Activated naive CD4-positive, alpha-beta T cell treated with anti-CD3 and anti-CD28 coated beads for 36 hours (primary cell): ENCODE measurements around the gene USP32. TPM values are rescaled to one million over a fixed set of nuclear protein-coding genes. Genes with fewer than 3 reads are reported as not detected.
"Not testable (repeated sequence)": the region's sequence is repeated elsewhere in the genome, so short reads cannot be mapped to it uniquely, and the experiment has no call there.

ENCODE experiments used
- CTCF ChIA-PET: fragments of 350-600 bp; sonication (Branson Sonifier 250); formaldehyde crosslinking; loops from one replicate; lab custom pipeline; 2021; ENCODE audit warnings: antibody characterized with exemption; lab: Charles Lee
- DNase-seq: peaks from one replicate; pipeline ENCODE4 v3.0.0-alpha.2; 2020
- H3K27ac Mint-ChIP-seq: one replicate; pipeline ENCODE4 v1.8.0; 2021; ENCODE audit warnings: mild to moderate bottlenecking, mixed read lengths
- H3K27me3 Mint-ChIP-seq: one replicate; pipeline ENCODE4 v1.8.0; 2021; ENCODE audit warnings: low read depth, mixed read lengths
- H3K36me3 Mint-ChIP-seq: one replicate; pipeline ENCODE4 v1.8.0; 2021; ENCODE audit warnings: low read depth, mixed read lengths
- H3K4me1 Mint-ChIP-seq: one replicate; pipeline ENCODE4 v1.8.0; 2021; ENCODE audit warnings: low read depth, mixed read lengths
- H3K4me3 Mint-ChIP-seq: one replicate; pipeline ENCODE4 v1.8.0; 2021; ENCODE audit warnings: mild to moderate bottlenecking, moderate library complexity, mixed read lengths
- H3K9me3 Mint-ChIP-seq: one replicate; pipeline ENCODE4 v1.8.0; 2021; ENCODE audit warnings: mixed read lengths
- intact Hi-C: fragments of 100-400 bp; cut with micrococcal nuclease; formaldehyde crosslinking; loops from one replicate; pipeline ENCODE4 v1.15.1; 2023
- total RNA-seq, 2 experiments: library from RNA; stranded (reverse); gene quantifications; one replicate each; pipeline ENCODE4 v1.2.3, GENCODE V29; 2021

The USP32 gene
- total RNA-seq, 2 experiments from 2014 or later = 27.6 to 28.9 TPM

DNA sequence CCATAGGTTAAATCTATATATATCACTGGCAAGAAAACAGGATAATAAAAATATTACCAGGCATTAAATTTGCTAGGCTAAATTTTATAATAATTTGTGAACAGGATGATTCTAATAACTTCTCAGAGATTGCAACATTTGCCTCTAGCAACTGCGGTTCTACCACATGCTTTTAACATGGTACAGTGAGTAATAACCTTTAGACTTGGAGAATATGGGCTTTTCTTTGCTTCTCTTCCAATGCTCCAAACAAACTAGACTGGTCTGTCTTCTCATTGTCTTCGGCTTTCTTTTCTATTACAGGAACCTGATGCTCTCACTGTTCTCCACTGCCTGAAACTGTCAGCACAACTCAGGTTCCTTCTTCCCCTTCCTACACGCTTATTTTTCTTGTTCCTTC, 161.6 kb downstream of the USP32 start:
- no peak for DNase-seq
- Mint-ChIP-seq H3K36me3 (peaks cover 6% of the 10 kb centered on the region), H3K27ac (no peak overlapping the region), H3K4me1 (peaks cover 6% of the 10 kb centered on the region), H3K27me3 (no peaks in the 10 kb centered on the region), H3K9me3 (no peaks in the 10 kb centered on the region), H3K4me3 (no peak overlapping the region)
- CTCF ChIA-PET = interaction anchor here (1.0 to 1.6 kb wide), 2 partner anchors 83 to 408 kb away, joined by 3 read pairs; no protein-coding TSS in a partner anchor
- intact Hi-C loops = no loop called here

DNA sequence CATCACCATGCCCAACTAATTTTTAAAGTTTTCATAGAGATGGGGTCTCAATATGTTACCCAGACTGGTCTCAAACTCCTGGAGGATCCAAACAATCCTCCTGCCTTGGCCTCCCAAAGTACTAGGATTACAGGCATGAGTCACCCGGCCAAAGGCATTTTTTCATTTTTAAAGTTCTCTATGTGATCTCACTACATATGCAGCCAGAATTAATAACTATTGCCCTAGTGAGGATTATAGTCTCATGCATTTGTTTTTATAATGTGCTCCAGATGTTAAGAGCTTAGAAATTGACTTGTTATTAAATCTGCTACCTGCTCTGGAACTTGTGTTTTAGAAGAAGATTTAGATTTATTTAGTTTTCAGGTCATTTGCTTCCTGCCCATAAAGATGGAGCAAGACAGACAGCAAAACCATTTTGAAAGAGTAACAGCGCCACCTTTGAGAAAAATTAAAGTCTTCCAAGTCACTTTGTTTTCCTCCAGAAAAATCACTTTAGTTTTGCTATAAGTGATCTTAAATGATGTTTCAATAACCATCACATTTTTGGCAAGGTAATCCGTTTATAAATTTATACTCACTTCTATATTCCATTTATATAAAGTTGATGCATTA, 162.6 kb downstream of the USP32 start:
- CTCF ChIA-PET = interaction anchor here (1.0 to 1.6 kb wide), 2 partner anchors 84 to 86 kb away, joined by 3 to 4 read pairs; no protein-coding TSS in a partner anchor
- peaks cover 6% of the 10 kb centered on the region for H3K4me1 Mint-ChIP-seq
- intact Hi-C loops = loop anchor here (1.0 kb wide), 1 partner anchor 86 kb away; no protein-coding TSS in a partner anchor

DNA sequence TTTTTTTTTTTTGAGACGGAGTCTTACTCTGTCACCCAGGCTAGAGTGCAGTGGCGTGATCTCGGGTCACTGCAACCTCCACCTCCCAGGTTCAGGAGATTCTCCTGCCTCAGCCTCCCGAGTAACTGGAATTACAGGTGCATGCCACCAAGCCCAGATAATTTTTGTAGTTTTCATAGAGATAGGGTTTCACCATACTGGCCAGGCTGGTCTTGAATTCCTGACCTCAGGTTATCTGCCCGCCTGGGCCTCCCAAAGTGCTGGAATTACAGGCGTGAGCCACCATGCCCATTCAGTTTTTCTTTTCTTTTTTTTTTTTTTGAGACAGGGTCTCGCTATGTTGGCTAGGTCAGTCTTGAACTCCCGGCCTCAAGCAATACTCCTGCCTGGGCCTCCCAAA, 164.7 kb downstream of the USP32 start:
- CTCF ChIA-PET = not testable (repeated sequence)

More for the DNA sequence above, 162.6 kb downstream of the USP32 start:
- H3K27me3 Mint-ChIP-seq = no peaks in the 10 kb centered on the region
- no peaks in the 10 kb centered on the region for H3K9me3 Mint-ChIP-seq
- DNase-seq = no peak
- no peak overlapping the region for H3K4me3 Mint-ChIP-seq
- peaks cover 1% of the 10 kb centered on the region for H3K36me3 Mint-ChIP-seq
- no peak overlapping the region for H3K27ac Mint-ChIP-seq

DNA sequence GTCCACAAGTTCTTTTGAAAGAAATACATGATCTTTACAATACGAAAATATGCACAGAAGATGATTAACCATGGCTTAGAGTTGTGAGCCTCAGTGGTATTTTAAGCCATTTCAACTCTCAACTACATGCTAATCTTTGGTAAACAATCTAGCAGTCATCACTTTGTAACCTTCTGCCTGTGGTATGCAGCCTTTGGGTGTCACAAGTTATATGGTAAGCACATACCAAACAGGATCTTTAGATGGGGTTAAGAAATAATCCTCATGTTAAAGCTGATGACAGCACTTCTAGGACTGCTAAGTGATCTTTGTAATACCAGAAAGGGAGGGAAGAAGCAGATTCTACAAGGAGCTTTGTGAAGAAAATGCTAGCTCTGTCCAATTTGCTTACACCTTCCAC, 167.9 kb downstream of the USP32 start:
- CTCF ChIA-PET = interaction anchor here (0.6 kb wide), 1 partner anchor 149 kb away, joined by 3 read pairs; no protein-coding TSS in a partner anchor
- no peaks in the 10 kb centered on the region for H3K27me3 Mint-ChIP-seq
- H3K9me3 Mint-ChIP-seq = no peaks in the 10 kb centered on the region
- no peak overlapping the region for H3K4me3 Mint-ChIP-seq
- no peaks in the 10 kb centered on the region for H3K4me1 Mint-ChIP-seq
- no peak overlapping the region for H3K27ac Mint-ChIP-seq
- H3K36me3 Mint-ChIP-seq = peaks cover 7% of the 10 kb centered on the region
- intact Hi-C loops = no loop called here
- no peak for DNase-seq

More for the DNA sequence above, 164.7 kb downstream of the USP32 start:
- H3K4me3 Mint-ChIP-seq, H3K27ac Mint-ChIP-seq, DNase-seq, H3K36me3 Mint-ChIP-seq, H3K4me1 Mint-ChIP-seq, H3K9me3 Mint-ChIP-seq, H3K27me3 Mint-ChIP-seq, intact Hi-C loops: not testable (repeated sequence)

DNA sequence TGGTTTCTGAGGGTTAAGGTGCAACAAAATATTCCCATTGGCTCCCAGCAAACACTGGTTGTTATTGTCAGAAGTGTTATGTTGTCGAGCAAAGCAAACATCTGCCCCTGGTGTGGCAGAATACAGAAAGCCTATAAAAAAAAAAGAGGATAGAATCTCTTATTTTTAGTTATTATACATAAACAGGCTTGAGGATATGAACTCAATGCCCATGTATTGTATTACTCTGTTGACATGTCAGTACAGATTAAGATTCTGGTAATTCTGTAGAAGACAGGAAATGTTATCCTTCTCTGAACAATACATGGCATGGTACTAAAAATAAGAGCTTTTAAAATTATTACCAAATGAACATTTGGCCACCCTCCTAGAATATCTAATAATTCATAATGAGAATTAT, 168.5 kb downstream of the USP32 start:
- Mint-ChIP-seq H3K27ac (no peak overlapping the region), H3K4me1 (no peaks in the 10 kb centered on the region), H3K27me3 (no peaks in the 10 kb centered on the region), H3K4me3 (no peak overlapping the region), H3K9me3 (no peaks in the 10 kb centered on the region), H3K36me3 (peaks cover 11% of the 10 kb centered on the region)
- CTCF ChIA-PET = no interaction called here
- intact Hi-C loops = no loop called here
- no peak for DNase-seq

DNA sequence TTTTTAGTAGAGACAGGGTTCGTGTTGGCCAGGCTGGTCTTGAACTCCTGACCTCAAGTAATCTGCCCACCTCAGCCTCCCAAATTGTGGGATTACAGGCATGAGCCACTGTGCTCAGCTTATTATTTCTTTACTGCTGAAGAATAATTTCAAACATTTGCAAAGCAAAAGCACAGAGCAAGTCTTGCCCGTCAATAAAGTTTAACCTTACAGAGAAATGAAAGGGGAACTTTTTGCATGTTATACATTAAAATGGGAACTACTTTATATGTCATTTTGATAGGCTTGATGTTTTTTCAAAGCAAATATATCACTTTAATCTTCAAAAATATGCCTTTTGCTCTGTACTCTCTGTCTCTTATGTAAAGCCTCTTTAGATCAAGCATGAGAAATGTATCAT, 173.2 kb downstream of the USP32 start:
- H3K27ac Mint-ChIP-seq, DNase-seq, H3K4me1 Mint-ChIP-seq, intact Hi-C loops, H3K27me3 Mint-ChIP-seq, H3K4me3 Mint-ChIP-seq, H3K9me3 Mint-ChIP-seq: not testable (repeated sequence)
- CTCF ChIA-PET = interaction anchor here (0.6 kb wide), 1 partner anchor 420 kb away, joined by 4 read pairs; no protein-coding TSS in a partner anchor
- peaks cover 12% of the 10 kb centered on the region for H3K36me3 Mint-ChIP-seq

DNA sequence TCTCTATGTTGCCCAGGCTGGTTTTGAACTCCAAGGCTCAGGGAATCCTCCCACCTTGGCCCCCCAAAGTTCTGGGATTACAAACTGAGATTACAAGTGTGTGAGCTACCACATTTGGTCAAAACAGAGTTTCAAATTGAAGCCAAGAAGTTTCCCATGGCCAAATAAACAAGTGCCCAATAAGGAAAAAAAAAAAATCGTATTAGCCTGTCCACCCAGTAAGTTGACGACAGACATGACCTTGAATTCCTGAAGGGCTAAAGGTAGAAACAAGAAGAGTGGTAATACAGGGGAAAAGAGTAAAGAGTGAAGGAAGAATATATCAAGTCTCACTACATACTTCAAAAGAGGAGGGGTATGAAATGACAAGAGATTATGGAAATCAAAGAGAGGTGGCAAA, 176.0 kb downstream of the USP32 start:
- H3K9me3 Mint-ChIP-seq, H3K4me1 Mint-ChIP-seq, CTCF ChIA-PET, H3K36me3 Mint-ChIP-seq, H3K27me3 Mint-ChIP-seq, H3K27ac Mint-ChIP-seq, H3K4me3 Mint-ChIP-seq, intact Hi-C loops, DNase-seq: not testable (repeated sequence)

DNA sequence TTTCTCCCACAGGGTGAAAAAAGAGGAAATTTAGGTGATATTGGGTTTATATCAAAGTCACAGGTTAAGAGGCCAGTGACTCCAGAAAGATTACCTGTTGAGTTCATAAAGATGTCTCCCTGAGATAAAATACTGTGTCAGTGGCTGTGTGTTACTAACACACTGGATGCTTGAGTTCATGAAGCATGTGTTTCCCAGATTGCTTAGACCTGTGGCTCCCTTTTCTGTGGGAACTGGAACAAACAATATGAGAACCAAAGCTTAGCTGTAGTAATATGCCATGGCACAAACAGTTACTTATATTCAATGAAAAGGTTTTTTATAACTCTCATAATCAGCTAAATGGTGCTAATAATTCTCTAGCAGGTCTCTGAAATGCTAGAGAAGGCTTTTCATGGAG, 180.7 kb downstream of the USP32 start:
- H3K4me3 Mint-ChIP-seq, H3K4me1 Mint-ChIP-seq, intact Hi-C loops, H3K27ac Mint-ChIP-seq, CTCF ChIA-PET, DNase-seq, H3K9me3 Mint-ChIP-seq, H3K36me3 Mint-ChIP-seq, H3K27me3 Mint-ChIP-seq: not testable (repeated sequence)

DNA sequence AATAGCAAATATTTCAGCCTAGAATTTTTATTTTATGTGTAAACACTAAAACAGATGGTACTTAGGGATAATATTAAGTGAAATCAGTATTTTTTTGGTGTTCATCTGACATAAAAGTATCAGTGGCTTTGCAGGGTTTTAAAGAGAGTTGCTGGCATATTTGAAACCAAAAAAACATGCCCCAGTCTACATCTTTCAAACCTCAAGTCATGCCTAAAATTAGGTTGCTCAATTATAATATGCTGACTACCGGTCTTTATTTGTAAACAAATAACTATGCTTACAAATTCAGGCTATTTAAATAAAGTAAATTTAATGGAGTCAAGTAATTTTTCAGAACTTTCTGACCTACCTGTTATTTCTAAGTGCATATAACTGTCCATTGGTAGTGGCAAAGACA, 183.6 kb downstream of the USP32 start:
- DNase-seq, H3K27ac Mint-ChIP-seq, H3K4me1 Mint-ChIP-seq, H3K4me3 Mint-ChIP-seq, H3K27me3 Mint-ChIP-seq, H3K9me3 Mint-ChIP-seq, CTCF ChIA-PET, intact Hi-C loops, H3K36me3 Mint-ChIP-seq: not testable (repeated sequence)

DNA sequence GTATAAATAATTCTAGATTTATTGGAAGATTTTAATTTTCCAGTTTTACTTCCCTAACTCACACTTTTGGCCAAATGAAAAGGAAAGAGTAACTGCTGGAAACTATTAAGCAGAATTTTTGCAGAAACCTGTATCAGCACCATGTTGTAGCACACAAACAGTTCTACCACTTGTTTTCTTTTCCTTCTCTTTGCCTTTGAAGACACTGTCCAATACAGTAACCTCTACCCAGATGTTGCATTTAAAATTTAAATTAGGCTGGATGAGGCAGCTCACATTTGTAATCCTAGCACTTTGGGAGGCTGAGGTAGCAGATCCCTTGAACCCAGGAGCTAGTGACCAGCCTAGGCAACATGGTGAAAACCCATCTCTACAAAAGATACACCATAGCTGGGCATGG, 186.2 kb downstream of the USP32 start:
- H3K9me3 Mint-ChIP-seq, H3K4me3 Mint-ChIP-seq, H3K4me1 Mint-ChIP-seq, CTCF ChIA-PET, H3K27ac Mint-ChIP-seq, H3K36me3 Mint-ChIP-seq, DNase-seq, intact Hi-C loops, H3K27me3 Mint-ChIP-seq: not testable (repeated sequence)

DNA sequence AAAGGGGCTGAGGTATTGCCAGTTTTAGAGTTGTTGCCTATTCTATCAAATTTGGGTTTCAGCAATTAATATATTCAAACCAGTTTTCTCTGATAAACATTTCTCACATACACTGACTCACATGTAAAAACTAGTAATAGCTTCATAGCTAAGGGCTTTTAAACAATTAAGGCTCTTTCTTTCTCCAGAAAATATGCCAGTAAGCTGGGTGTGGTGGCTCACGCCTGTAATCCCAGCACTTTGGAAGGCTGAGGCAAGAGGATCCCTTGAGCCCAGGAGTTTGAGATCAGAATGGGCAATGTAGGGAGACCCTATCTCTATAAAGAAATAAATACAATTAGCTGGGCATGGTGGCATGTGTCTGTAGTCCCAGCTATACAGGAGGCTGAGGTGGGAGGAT, 193.3 kb downstream of the USP32 start:
- H3K36me3 Mint-ChIP-seq = peaks cover 18% of the 10 kb centered on the region
- H3K4me3 Mint-ChIP-seq, intact Hi-C loops, DNase-seq, H3K9me3 Mint-ChIP-seq, H3K4me1 Mint-ChIP-seq, H3K27me3 Mint-ChIP-seq: not testable (repeated sequence)
- H3K27ac Mint-ChIP-seq = peak overlapping the region; percentile 13
- CTCF ChIA-PET = interaction anchor here (0.6 kb wide), 1 partner anchor 665 kb away, joined by 6 read pairs; no protein-coding TSS in a partner anchor

DNA sequence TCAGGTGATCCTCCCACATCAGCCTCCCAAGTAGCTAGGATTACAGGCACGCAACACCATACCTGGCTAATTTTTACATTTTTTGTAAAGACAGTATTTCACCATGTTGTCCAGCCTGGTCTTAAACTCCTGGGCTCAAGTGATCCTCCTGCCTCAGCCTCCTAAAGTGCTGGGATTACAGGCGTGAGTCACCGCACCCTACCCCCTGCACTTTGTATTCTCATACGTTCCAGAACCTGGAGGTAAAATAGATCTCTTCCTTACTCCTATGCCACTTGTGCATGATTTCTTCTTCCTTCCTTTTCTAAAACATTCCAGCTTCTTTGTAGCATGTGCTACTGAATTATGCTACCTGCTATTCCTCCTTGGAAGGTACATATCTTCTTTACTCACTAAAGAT, 197.8 kb downstream of the USP32 start:
- H3K36me3 Mint-ChIP-seq = peaks cover 23% of the 10 kb centered on the region
- H3K27me3 Mint-ChIP-seq, H3K4me1 Mint-ChIP-seq, H3K27ac Mint-ChIP-seq, H3K9me3 Mint-ChIP-seq, H3K4me3 Mint-ChIP-seq, DNase-seq, CTCF ChIA-PET, intact Hi-C loops: not testable (repeated sequence)

DNA sequence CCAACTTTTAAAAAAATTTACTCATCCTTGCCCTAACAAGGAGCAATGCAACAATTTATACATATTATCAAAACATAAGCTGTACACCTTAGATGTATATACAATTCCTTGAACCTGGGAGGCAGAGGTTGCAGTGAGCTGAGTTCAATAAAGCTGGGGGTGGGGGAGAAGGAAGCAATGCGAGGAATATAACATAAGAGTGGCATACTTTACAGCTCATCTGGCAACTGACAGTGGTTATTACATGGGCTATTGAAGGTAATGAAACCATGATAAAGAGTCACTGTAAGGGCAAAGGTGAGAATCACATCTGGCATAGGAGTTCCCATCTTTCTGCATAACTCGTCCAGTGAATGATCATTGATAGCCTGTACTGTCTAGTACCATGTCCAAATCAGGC, 198.5 kb downstream of the USP32 start:
- H3K4me1 Mint-ChIP-seq = no peaks in the 10 kb centered on the region
- peaks cover 21% of the 10 kb centered on the region for H3K36me3 Mint-ChIP-seq
- intact Hi-C loops = no loop called here
- no peaks in the 10 kb centered on the region for H3K9me3 Mint-ChIP-seq
- no peak overlapping the region for H3K27ac Mint-ChIP-seq
- no peak overlapping the region for H3K4me3 Mint-ChIP-seq
- CTCF ChIA-PET = no interaction called here
- DNase-seq = no peak
- H3K27me3 Mint-ChIP-seq = no peaks in the 10 kb centered on the region
